GDM1 (cell line): ENCODE measurements around the gene CEP350.
"Not testable (repeated sequence)": the region's sequence is repeated elsewhere in the genome, so short reads cannot be mapped to it uniquely, and the experiment has no call there.

Source experiments
- DNase-seq: peaks from one replicate; lab custom pipeline; 2025; lab: John Stamatoyannopoulos, UW

Gene CEP350

GRCh38 chr1:179990847-179991246, 36.2 kb downstream of the CEP350 start:
- no peak for DNase-seq

- no peak for DNase-seq
These were observed 41.0 kb downstream of the CEP350 start for GRCh38 chr1:179995576-179995975.

GRCh38 chr1:179996099-179996498, 41.5 kb downstream of the CEP350 start:
- no peak for DNase-seq

DNA sequence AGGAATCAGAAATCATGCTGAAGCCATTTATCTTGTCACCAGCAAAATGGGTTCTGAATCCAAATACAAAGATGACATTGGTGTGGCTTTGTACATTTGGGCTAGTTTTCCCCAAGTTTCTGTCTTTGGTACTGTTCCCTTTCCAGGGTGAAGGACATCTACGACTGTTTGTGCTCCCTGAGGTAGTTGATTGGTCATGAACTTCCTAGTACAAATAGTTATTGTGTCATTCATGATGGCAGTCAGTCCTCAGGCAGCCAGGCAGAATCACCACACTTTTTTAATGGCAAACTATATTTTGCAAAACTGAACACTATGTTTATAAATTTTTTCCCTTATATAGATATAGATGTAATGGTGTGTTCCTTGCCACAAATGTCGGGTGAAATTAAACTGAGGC, 46.0 kb downstream of the CEP350 start:
- no peak for DNase-seq

- no peak for DNase-seq
These were observed 47.8 kb downstream of the CEP350 start for GRCh38 chr1:180002437-180002836.

- DNase-seq, result no peak
These were observed 48.6 kb downstream of the CEP350 start for GRCh38 chr1:180003026-180003695.

DNA sequence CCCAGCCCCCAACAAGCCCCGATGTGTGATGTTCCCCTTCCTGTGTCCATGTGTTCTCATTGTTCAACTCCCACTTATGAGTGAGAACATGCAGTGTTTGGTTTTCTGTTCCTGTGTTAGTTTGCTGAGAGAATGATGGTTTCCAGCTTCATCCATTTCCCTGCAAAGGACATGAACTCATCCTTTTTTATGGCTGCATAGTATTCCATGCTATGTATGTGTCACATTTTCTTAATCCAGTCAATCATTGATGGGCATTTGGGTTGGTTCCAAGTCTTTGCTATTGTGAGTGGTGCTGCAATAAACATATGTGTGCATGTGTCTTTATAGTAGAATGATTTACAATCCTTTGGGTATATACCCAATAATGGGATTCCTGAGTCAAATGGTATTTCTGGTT, 52.2 kb downstream of the CEP350 start:
- not testable (repeated sequence) for DNase-seq

- DNase-seq, result no peak
These were observed 65.4 kb downstream of the CEP350 start for GRCh38 chr1:180020017-180020416.

DNA sequence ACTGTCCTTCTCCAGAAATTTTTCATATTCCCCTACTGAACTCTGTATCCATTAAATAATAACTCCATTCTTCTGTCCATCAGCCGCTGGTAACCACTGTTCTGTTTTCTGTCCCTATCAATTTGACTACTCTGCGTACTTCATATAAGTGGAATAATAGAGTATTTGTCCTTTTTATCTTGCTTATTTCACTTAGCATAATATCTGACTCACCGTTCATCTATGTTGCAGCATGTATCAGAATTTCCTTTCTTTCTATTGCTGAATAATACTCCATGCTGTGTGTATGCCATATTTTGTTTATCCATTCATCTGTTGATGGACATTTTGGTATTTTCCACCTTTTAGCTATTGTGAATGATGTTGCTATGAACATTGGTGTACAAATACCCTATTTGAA, 71.9 kb downstream of the CEP350 start:
- DNase-seq, result no peak

- DNase-seq, result no peak
These were observed 73.4 kb downstream of the CEP350 start for GRCh38 chr1:180027949-180028445.

DNA sequence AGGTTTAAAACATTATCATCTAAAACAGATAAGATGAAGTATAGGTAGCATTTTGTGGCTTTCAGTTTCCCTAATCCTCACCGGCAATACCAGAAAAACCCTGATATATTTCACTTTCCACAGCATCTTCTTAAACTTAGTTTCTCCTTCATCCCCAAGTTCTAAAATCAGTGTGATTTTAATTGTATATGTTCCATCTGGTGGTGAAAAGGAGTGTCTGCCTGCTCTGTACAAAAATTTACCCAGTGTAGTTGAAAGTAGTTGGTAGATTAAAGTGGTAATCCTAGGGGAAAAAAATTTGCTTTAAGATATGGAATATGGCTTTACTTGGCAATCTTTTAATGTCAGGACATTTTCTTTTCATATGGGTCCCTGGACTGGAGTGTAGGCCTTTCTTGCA, 74.3 kb downstream of the CEP350 start:
- DNase-seq, result no peak

GRCh38 chr1:180029524-180030135, 75.0 kb downstream of the CEP350 start:
- DNase-seq, result no peak

GRCh38 chr1:180031664-180032063, 77.1 kb downstream of the CEP350 start:
- no peak for DNase-seq

GRCh38 chr1:180033390-180033789, 78.8 kb downstream of the CEP350 start:
- DNase-seq, result no peak

DNA sequence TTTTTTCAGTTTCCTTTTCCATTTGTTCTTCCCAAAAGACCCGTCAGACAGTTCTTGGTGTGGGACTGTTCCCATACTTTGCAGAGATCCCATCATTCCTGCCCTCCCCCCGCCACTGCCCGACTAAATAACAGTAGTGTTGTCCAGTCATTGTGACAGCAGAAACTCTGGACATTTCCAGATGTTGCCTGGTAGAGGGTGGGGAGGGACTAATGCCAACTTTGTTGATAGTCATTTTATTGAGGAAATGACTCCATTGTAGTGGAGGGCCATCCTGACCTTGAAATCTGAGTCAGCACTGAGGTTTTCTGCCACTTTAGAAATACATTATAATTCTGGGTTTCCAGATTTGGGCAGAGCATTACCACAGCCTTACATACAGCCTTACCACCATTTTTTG, 85.4 kb downstream of the CEP350 start:
- no peak for DNase-seq

DNA sequence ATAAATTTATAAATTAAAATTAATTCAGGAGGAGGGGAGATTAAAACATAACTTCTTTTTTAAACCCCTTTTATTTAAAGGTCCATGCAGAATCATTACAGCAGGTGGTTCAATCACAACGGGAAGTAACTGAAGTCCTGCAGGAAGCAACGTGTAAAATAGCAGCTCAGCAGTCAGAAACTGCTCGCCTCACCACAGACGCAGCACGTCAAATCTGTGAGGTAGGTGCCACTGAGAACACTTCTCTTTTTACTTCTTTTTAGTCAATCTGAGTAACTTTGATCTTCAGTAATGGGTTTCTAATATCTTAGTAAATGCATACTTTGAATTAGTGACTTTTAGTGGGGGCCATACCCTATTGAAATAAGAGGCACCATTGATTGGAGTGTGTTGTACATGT, 87.0 kb downstream of the CEP350 start:
- no peak for DNase-seq

GRCh38 chr1:180042988-180043622, 88.5 kb downstream of the CEP350 start:
- no peak for DNase-seq

- DNase-seq, result no peak
These were observed 89.2 kb downstream of the CEP350 start for GRCh38 chr1:180043785-180044184.

DNA sequence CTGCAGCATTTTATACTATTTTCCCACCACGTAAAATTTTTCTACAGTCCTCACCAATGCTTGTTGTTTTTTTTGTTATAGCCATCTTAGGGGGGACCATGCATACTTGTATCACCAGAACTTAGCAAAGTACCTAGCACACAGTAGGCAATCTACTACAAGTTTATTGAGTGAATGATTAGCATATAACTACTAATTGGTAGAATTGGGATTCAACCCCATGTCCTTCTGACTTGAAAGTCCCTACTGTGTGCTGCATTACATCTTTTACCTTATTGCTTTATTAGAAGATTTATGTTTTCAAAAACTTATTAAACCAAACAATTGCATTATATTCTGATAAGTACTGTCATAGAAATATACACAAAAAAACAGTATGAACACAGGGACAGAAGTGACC, 92.1 kb downstream of the CEP350 start:
- DNase-seq, result no peak

GRCh38 chr1:180053594-180054567, 99.3 kb downstream of the CEP350 start:
- DNase-seq, result no peak

DNA sequence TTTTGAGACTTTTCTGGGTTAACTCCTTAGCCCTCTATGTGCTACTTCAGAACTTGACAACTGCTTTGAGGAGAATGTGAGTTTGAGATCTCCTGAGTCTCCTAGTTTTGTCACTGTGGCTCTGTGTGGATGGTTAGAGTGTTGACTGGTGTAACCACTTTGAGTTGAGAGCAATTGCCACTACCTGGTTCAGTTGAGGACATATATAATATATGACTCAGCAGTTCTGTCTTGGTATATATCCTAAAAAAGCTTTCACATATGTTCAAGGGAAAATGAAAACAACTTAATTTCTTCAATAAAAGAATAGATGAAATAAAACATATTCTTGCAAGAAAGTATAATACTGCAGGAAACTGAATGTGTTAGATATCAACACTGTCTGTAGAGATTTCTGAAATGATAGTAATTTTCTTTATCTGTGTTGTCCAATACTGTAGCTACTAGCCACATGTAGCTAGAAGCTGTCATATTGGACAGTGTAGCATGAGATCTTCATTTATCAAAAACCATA, 103.3 kb downstream of the CEP350 start:
- DNase-seq, result no peak

- DNase-seq, result no peak
These were observed 106.4 kb downstream of the CEP350 start for GRCh38 chr1:180061019-180061418.
